Osteocyte (in vitro differentiated cells): ENCODE data around the gene NFXL1. TPM values are rescaled to one million over a fixed set of nuclear protein-coding genes. Genes with fewer than 3 reads are reported as not detected.

ENCODE experiments used
- DNase-seq: peaks from one replicate; pipeline ENCODE4 v3.0.0; 2021; ENCODE audit warnings: mixed read lengths; ENCODE audit not compliant: unreplicated experiment; ENCODE audit errors: extremely low spot score
- H3K27ac Mint-ChIP-seq: one replicate; pipeline ENCODE4 v1.8.0; 2021; ENCODE audit warnings: mild to moderate bottlenecking, mixed read lengths; ENCODE audit not compliant: unreplicated experiment
- H3K27me3 Mint-ChIP-seq: one replicate; pipeline ENCODE4 v1.8.0; 2021; ENCODE audit warnings: mixed read lengths; ENCODE audit not compliant: unreplicated experiment
- H3K36me3 Mint-ChIP-seq: one replicate; pipeline ENCODE4 v1.8.0; 2021; ENCODE audit warnings: mixed read lengths; ENCODE audit not compliant: unreplicated experiment
- H3K4me1 Mint-ChIP-seq: one replicate; pipeline ENCODE4 v1.8.0; 2021; ENCODE audit warnings: mixed read lengths; ENCODE audit not compliant: unreplicated experiment
- H3K4me3 Mint-ChIP-seq: one replicate; pipeline ENCODE4 v1.8.0; 2021; ENCODE audit warnings: mild to moderate bottlenecking, moderate library complexity, mixed read lengths; ENCODE audit not compliant: unreplicated experiment
- H3K9me3 Mint-ChIP-seq: one replicate; pipeline ENCODE4 v1.8.0; 2021; ENCODE audit warnings: mixed read lengths; ENCODE audit not compliant: unreplicated experiment
- total RNA-seq: library from RNA; stranded (reverse); gene quantifications from 2 replicates; pipeline ENCODE4 v1.2.1, GENCODE V29; 2021
- TF ChIP-seq, protein P1 (sequence below): fragments of 200-600 bp; sonication (generic); IDR thresholded peaks from 2 replicates; pipeline ENCODE4 v1.5.0; 2021; ENCODE audit warnings: antibody characterized with exemption, mild to moderate bottlenecking, moderate library complexity

NFXL1 gene
- total RNA-seq, 1 donor from 2014 or later: 13.4 TPM

DNA sequence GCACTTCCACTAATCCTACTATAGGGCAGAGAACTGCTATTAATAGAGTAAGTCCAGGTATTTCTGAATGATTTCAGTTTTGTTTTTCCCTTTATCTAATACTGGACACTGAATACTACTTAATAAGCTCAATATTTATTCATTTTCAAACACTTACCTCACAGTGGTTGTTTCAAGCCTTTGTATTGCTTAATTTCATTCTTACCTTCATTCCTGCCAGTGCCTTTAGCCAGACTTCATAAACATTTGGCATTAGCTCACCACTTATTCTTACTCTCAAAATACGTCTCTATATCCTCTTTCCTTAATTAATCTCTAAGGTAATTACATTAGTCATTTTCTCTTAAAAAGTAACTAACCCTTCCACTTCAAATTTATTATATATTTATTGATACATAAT is 57.7 kb downstream of the NFXL1 start:
- no peak for DNase-seq
- Mint-ChIP-seq H3K4me1 (peaks cover 37% of the 10 kb centered on the region), H3K36me3 (peaks cover 24% of the 10 kb centered on the region), H3K4me3 (no peak overlapping the region), H3K27ac (no peak overlapping the region), H3K27me3 (no peaks in the 10 kb centered on the region), H3K9me3 (no peaks in the 10 kb centered on the region)
- TF ChIP-seq, protein P1, sequence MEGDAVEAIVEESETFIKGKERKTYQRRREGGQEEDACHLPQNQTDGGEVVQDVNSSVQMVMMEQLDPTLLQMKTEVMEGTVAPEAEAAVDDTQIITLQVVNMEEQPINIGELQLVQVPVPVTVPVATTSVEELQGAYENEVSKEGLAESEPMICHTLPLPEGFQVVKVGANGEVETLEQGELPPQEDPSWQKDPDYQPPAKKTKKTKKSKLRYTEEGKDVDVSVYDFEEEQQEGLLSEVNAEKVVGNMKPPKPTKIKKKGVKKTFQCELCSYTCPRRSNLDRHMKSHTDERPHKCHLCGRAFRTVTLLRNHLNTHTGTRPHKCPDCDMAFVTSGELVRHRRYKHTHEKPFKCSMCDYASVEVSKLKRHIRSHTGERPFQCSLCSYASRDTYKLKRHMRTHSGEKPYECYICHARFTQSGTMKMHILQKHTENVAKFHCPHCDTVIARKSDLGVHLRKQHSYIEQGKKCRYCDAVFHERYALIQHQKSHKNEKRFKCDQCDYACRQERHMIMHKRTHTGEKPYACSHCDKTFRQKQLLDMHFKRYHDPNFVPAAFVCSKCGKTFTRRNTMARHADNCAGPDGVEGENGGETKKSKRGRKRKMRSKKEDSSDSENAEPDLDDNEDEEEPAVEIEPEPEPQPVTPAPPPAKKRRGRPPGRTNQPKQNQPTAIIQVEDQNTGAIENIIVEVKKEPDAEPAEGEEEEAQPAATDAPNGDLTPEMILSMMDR: no peak

DNA sequence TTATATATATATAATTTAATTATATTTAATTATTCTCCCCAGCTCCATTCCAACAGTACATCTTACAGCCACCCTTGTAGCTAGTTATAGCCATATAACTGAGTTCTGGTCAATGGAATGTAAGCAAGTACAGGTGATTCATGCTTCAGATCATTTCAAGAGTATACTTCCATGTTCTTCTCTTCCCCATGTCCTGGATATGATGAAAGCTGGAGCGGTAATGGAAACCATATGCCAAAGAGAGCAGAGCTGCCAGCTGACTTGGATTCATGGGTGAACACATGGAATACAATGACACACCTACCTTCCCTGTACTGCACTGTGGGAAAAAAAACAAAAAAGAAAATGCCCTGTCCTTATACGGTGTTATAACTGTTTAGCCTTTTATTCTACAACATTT is 59.0 kb downstream of the NFXL1 start:
- peaks cover 46% of the 10 kb centered on the region for H3K4me1 Mint-ChIP-seq
- H3K9me3 Mint-ChIP-seq: no peaks in the 10 kb centered on the region
- H3K4me3 Mint-ChIP-seq: no peak overlapping the region
- DNase-seq: no peak
- H3K27me3 Mint-ChIP-seq: no peaks in the 10 kb centered on the region
- no peak overlapping the region for H3K27ac Mint-ChIP-seq
- TF ChIP-seq, protein P1: no peak
- H3K36me3 Mint-ChIP-seq: peaks cover 36% of the 10 kb centered on the region

DNA sequence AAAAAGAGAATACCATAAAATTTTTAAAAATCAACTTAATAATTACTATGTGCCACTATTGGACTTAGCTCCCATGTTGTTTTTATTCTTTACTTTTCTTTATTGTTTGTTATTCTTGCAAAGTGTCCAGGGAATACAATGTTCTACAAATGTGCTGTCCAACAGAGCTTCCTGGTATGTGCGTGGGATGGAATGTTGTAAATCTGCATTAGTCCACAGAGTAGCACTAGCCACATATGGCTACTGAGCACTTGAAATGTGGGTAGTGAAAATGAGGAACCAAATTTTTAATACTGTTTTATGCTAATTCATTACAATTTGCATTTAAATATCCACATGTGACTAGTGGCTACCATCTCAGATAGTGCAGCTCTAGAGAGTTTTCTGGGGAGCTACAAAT is 62.2 kb downstream of the NFXL1 start:
- H3K9me3 Mint-ChIP-seq: no peaks in the 10 kb centered on the region
- TF ChIP-seq, protein P1: no peak
- peaks cover 46% of the 10 kb centered on the region for H3K4me1 Mint-ChIP-seq
- no peak for DNase-seq
- peaks cover 41% of the 10 kb centered on the region for H3K36me3 Mint-ChIP-seq
- H3K4me3 Mint-ChIP-seq: no peak overlapping the region
- H3K27me3 Mint-ChIP-seq: no peaks in the 10 kb centered on the region
- H3K27ac Mint-ChIP-seq: peak overlapping the region; percentile 84

DNA sequence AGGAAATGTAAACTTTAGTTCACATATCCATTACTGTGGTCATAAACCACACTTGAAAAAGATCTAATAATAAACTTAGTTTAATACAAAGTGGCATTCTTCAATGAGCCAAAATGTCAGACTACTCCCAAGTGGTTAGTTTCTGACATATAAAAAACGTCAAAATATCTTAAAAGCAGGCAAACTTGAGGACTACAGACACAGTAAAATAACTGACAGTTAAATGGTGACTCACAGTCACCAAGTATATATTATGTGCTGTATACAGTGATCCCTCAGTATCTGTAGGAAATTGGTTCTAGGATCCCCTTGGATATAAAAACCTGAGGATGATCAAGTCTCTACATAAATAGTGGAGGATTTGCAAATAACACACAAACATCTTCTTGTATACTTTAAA is 64.9 kb downstream of the NFXL1 start:
- H3K27me3 Mint-ChIP-seq: no peaks in the 10 kb centered on the region
- TF ChIP-seq, protein P1: no peak
- peaks cover 36% of the 10 kb centered on the region for H3K4me1 Mint-ChIP-seq
- no peak for DNase-seq
- H3K36me3 Mint-ChIP-seq: peaks cover 36% of the 10 kb centered on the region
- no peak overlapping the region for H3K4me3 Mint-ChIP-seq
- no peak overlapping the region for H3K27ac Mint-ChIP-seq
- H3K9me3 Mint-ChIP-seq: no peaks in the 10 kb centered on the region

DNA sequence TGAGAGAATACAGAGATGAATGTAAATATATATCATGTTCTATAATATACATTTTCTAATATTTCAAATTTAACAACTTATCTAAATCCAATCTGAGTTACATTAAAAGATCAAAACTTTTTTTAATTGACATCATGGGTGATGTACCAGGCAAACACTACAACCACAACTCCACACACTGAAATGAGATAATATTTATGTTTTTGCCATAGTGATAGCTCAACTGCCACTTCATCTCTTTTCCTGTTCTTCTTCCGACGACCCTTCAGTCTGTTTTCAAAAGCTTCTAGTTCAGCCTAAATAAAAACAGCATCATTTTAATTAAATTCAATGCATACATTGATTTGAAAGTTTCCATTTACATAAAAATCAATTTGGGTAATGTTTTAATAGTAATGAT is 66.3 kb downstream of the NFXL1 start:
- H3K4me3 Mint-ChIP-seq: no peak overlapping the region
- TF ChIP-seq, protein P1: no peak
- H3K4me1 Mint-ChIP-seq: peaks cover 27% of the 10 kb centered on the region
- no peak for DNase-seq
- H3K27ac Mint-ChIP-seq: peak overlapping the region; percentile 21
- H3K36me3 Mint-ChIP-seq: peaks cover 36% of the 10 kb centered on the region
- no peaks in the 10 kb centered on the region for H3K27me3 Mint-ChIP-seq
- no peaks in the 10 kb centered on the region for H3K9me3 Mint-ChIP-seq
